ENCODE results near the gene FSCN2.

The FSCN2 gene

GRCh38 chr17:81563861-81564586 is 35.8 kb downstream of the FSCN2 start:
- peak overlapping the region; percentile 87 for H3K27ac ChIP-seq
- TF ChIP-seq CTCF (conservative IDR thresholded peaks at IDR 0.05) = no peak

- peak overlapping the region; percentile 87 for H3K27ac ChIP-seq
- TF ChIP-seq CTCF (conservative IDR thresholded peaks at IDR 0.05) = no peak
Measured at GRCh38 chr17:81564778-81565177, 36.6 kb downstream of the FSCN2 start.

GRCh38 chr17:81565231-81565630 is 37.1 kb downstream of the FSCN2 start:
- no peak for TF ChIP-seq CTCF (conservative IDR thresholded peaks at IDR 0.05)

GRCh38 chr17:81566461-81567126 is 38.4 kb downstream of the FSCN2 start:
- TF ChIP-seq CTCF (conservative IDR thresholded peaks at IDR 0.05) = no peak
- H3K27ac ChIP-seq = peak overlapping the region; percentile 87

More at GRCh38 chr17:81565231-81565630, 37.1 kb downstream of the FSCN2 start:
- peak overlapping the region; percentile 87 for H3K27ac ChIP-seq

- no peak for TF ChIP-seq CTCF (conservative IDR thresholded peaks at IDR 0.05)
- H3K27ac ChIP-seq = peak overlapping the region; percentile 87
Measured at GRCh38 chr17:81567191-81567590, 39.0 kb downstream of the FSCN2 start.

GRCh38 chr17:81568416-81568815 is 40.2 kb downstream of the FSCN2 start:
- peak overlapping the region; percentile 87 for H3K27ac ChIP-seq
- no peak for TF ChIP-seq CTCF (conservative IDR thresholded peaks at IDR 0.05)

GRCh38 chr17:81569986-81570514 is 41.9 kb downstream of the FSCN2 start:
- no peak for TF ChIP-seq CTCF (conservative IDR thresholded peaks at IDR 0.05)
- H3K27ac ChIP-seq = peak overlapping the region; percentile 87
